SW480 (cell line): Measurements from ENCODE around the gene FASTK.
"Not testable (repeated sequence)": the region's sequence is repeated elsewhere in the genome, so short reads cannot be mapped to it uniquely, and the experiment has no call there.

Source experiments
- DNase-seq: peaks from one replicate; pipeline ENCODE4 v3.0.0-alpha.2; 2016; ENCODE audit warnings: low spot score

The FASTK gene

GRCh38 chr7:151047976-151048815 is 32.4 kb downstream of the FASTK start, which contains the start of gene ASIC3:
ASIC3 (plus strand) TSS chr7:151048531; CDS start chr7:151048886, 355 bp downstream.
- no peak for DNase-seq

GRCh38 chr7:151046603-151047573 is 33.7 kb downstream of the FASTK start:
- DNase-seq = no peak

GRCh38 chr7:151045967-151046366 is 34.6 kb downstream of the FASTK start:
- no peak for DNase-seq

GRCh38 chr7:151045262-151045661 is 35.3 kb downstream of the FASTK start:
- DNase-seq = no peak

- no peak for DNase-seq
These were observed 36.6 kb downstream of the FASTK start for GRCh38 chr7:151043959-151044358.

- DNase-seq = not testable (repeated sequence)
These were observed 37.2 kb downstream of the FASTK start for GRCh38 chr7:151043449-151043848.

- no peak for DNase-seq
These were observed 39.8 kb downstream of the FASTK start for GRCh38 chr7:151040616-151041375.

- no peak for DNase-seq
These were observed 40.6 kb downstream of the FASTK start for GRCh38 chr7:151039850-151040548.

GRCh38 chr7:151038951-151039849 is 41.4 kb downstream of the FASTK start:
- peak; percentile 85 for DNase-seq

GRCh38 chr7:151035902-151036301 is 44.7 kb downstream of the FASTK start:
- no peak for DNase-seq

GRCh38 chr7:151035026-151035717 is 45.4 kb downstream of the FASTK start:
- no peak for DNase-seq

- no peak for DNase-seq
These were observed 46.1 kb downstream of the FASTK start for GRCh38 chr7:151034312-151035025.

- no peak for DNase-seq
These were observed 46.8 kb downstream of the FASTK start for GRCh38 chr7:151033864-151034249.

- DNase-seq = no peak
These were observed 47.4 kb downstream of the FASTK start for GRCh38 chr7:151032936-151033863.

- DNase-seq = no peak
These were observed 49.6 kb downstream of the FASTK start for GRCh38 chr7:151031011-151031410.

GRCh38 chr7:151028948-151029501 is 51.6 kb downstream of the FASTK start:
- no peak for DNase-seq

- DNase-seq = peak; percentile 98
These were observed 52.3 kb downstream of the FASTK start, which contains the start of gene ABCB8 for GRCh38 chr7:151028131-151028947. ABCB8 (plus strand) TSS chr7:151028450; CDS start chr7:151028516, 66 bp downstream.
